ENCODE data around the gene RASL11A. TPM values are rescaled to one million over a fixed set of nuclear protein-coding genes. Genes with fewer than 3 reads are reported as not detected.

RASL11A gene
- total RNA-seq, 1 donor from 2014 or later, result 74.9 TPM

DNA sequence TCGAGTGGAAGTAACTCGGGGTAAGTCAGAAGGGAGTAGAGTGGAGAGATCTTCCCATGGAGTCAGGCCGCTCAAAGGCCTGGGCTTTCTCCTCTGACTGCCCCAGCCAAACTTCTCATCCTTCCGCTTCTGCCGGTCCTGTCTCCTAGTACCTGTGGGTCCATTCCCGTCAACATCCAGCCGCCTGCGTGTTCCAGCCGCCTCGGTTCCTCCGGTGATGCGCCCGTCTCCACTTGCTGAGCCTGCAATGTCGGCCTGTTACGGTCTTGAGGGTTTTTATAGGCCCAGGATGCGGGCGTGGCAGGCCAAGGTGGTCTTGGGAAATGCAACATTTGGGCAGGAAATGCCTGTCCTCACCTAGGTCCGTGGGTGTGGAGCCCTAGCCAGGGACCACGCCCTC, 38.3 kb downstream of the RASL11A start:
- Histone ChIP-seq H3K36me3 (no peaks in the 10 kb centered on the region), H3K27me3 (no peaks in the 10 kb centered on the region), H3K4me1 (no peaks in the 10 kb centered on the region), H3K27ac (no peak overlapping the region), H3K9me3 (no peaks in the 10 kb centered on the region), H3K4me3 (no peak overlapping the region)
- TF ChIP-seq POLR2A (IDR thresholded peaks at IDR 0.05) (no peak), POLR2AphosphoS5 (IDR thresholded peaks at IDR 0.05; ENCODE audit: insufficient read depth in 1 of 2, low read depth in 1 of 2) (no peak)
- TF ChIP-seq, protein P1, sequence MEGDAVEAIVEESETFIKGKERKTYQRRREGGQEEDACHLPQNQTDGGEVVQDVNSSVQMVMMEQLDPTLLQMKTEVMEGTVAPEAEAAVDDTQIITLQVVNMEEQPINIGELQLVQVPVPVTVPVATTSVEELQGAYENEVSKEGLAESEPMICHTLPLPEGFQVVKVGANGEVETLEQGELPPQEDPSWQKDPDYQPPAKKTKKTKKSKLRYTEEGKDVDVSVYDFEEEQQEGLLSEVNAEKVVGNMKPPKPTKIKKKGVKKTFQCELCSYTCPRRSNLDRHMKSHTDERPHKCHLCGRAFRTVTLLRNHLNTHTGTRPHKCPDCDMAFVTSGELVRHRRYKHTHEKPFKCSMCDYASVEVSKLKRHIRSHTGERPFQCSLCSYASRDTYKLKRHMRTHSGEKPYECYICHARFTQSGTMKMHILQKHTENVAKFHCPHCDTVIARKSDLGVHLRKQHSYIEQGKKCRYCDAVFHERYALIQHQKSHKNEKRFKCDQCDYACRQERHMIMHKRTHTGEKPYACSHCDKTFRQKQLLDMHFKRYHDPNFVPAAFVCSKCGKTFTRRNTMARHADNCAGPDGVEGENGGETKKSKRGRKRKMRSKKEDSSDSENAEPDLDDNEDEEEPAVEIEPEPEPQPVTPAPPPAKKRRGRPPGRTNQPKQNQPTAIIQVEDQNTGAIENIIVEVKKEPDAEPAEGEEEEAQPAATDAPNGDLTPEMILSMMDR (IDR thresholded peaks at IDR 0.05), result no peak
- no peak for DNase-seq (ENCODE audit: extremely low spot score in 2 of 2)
- intact Hi-C loops (cut with DNase I), result no loop called here

DNA sequence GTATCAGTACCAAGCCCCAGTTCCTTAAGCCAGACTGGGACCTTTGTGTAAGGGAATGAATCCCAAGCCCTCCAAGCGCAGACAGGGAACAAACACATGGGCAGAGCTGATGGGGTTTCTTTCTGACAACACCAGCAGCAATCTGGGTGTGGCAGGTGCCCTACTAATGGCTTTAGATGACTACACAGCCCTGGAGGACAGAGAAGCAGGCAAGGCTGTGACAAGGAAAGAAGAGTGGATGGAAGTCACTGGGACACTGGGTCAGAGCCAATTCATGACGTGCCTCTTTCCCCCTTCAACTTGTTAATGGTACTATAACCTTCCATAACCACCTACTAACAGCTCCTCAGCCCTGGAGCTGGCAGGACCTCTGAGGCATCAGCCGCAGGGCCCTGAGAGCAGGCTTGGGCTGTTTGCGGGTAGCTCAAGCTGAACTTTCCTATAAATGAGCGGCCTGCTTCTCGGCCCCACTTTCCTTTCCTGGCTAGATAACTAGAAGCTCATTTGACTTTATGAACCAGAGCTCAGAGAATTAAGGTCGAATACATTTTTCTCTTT, 38.9 kb downstream of the RASL11A start:
- Histone ChIP-seq H3K36me3 (no peaks in the 10 kb centered on the region), H3K27ac (no peak overlapping the region), H3K4me3 (no peak overlapping the region), H3K9me3 (no peaks in the 10 kb centered on the region), H3K27me3 (no peaks in the 10 kb centered on the region), H3K4me1 (no peaks in the 10 kb centered on the region)
- DNase-seq (ENCODE audit: extremely low spot score in 2 of 2), result no peak
- intact Hi-C loops (cut with DNase I), result no loop called here
- TF ChIP-seq POLR2A (IDR thresholded peaks at IDR 0.05) (no peak), POLR2AphosphoS5 (IDR thresholded peaks at IDR 0.05; ENCODE audit: insufficient read depth in 1 of 2, low read depth in 1 of 2) (no peak)
- TF ChIP-seq, protein P1 (IDR thresholded peaks at IDR 0.05), result no peak

DNA sequence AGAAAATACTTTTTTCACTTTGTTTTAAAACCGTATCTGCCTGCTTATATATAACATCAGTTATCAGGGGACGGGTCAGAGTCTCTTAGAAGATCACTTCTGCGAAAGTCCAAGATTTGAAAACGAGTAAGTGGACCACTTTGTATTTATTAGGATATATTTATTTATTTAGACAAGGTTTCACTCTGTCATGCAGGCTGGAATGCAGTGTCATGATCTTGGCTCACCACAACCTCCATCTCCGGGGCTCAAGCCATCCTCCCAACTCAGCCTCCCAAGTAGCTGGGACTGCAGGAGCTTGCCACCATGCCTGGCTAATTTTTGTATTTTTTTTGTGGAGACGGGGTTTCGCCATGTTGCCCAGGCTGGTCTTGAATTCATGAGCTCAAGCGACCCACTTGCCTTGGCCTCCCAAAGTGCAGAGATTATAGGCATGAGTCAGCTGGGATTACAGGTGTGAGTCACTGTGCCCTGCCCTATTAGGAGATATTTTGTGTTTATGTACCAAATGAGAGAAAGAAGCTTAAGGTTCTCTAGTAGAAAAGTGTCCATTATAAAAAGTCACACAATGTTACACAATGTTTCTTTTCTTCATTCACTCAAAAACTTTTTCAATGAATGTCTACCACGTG, 39.5 kb downstream of the RASL11A start:
- TF ChIP-seq POLR2AphosphoS5 (IDR thresholded peaks at IDR 0.05; ENCODE audit: insufficient read depth in 1 of 2, low read depth in 1 of 2) (no peak), POLR2A (IDR thresholded peaks at IDR 0.05) (no peak)
- TF ChIP-seq, protein P1 (IDR thresholded peaks at IDR 0.05), result no peak
- intact Hi-C loops (cut with DNase I), result no loop called here
- Histone ChIP-seq H3K36me3 (no peaks in the 10 kb centered on the region), H3K9me3 (no peaks in the 10 kb centered on the region), H3K27ac (no peak overlapping the region), H3K4me1 (no peaks in the 10 kb centered on the region), H3K4me3 (no peak overlapping the region), H3K27me3 (no peaks in the 10 kb centered on the region)
- DNase-seq (ENCODE audit: extremely low spot score in 2 of 2), result no peak

DNA sequence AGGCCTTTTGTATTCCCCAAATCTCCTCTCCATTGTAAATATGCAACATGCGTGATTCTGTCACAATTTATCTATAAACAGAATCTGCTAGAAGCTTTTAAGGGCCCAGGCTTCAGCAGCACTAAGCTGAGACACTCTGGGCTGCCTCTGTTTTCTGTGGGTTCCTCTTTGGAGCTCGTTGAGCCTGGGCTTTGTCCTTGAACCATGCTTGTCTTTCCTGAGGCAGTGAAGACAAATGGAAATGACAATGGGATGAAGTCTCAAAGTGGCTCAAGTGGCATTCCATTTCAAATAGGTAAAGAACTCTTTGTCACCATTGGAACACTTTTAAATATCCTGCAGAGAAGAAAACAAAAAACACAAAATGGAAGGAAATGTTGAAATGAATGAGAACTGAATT, 40.3 kb downstream of the RASL11A start:
- Histone ChIP-seq H3K27ac (no peak overlapping the region), H3K9me3 (no peaks in the 10 kb centered on the region), H3K4me3 (no peak overlapping the region), H3K36me3 (no peaks in the 10 kb centered on the region), H3K4me1 (no peaks in the 10 kb centered on the region), H3K27me3 (no peaks in the 10 kb centered on the region)
- no peak for DNase-seq (ENCODE audit: extremely low spot score in 2 of 2)
- TF ChIP-seq, protein P1 (IDR thresholded peaks at IDR 0.05), result no peak
- intact Hi-C loops (cut with DNase I), result no loop called here

DNA sequence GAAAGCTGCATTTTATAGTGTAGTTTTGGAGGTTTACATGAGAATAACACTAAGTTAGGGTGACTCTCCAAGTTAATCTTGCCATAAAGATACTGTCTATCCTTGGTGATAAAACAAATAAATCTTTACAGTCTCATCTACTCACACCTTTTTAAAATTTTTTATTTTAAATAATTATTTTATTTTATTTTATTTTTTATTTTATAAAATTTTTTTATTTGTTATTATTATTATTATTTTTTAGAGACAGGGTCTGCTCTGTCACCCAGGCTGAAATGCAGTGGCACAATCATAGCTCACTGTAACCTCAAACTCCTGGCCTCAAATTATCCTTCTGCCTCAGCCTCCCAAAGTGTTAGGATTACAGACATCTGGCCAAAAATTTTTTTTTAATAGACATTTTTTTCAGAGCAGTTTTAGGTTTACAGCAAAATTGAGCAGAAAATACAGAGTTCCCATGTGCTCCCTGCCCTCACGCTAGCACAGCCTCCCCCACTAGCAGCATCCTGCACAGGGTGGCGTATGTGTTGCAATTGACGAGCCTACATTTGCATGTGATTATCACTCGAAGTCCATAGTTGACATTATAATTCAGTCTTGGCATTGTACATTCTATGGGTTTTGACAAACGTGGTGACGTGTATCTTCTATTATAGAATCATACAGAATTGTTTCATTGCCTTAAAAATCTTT, 41.0 kb downstream of the RASL11A start:
- Histone ChIP-seq H3K4me3 (no peak overlapping the region), H3K36me3 (no peaks in the 10 kb centered on the region), H3K27me3 (no peaks in the 10 kb centered on the region), H3K9me3 (no peaks in the 10 kb centered on the region), H3K27ac (no peak overlapping the region), H3K4me1 (no peaks in the 10 kb centered on the region)
- intact Hi-C loops (cut with DNase I), result no loop called here
- no peak for DNase-seq (ENCODE audit: extremely low spot score in 2 of 2)
- TF ChIP-seq POLR2AphosphoS5 (IDR thresholded peaks at IDR 0.05; ENCODE audit: insufficient read depth in 1 of 2, low read depth in 1 of 2) (no peak), POLR2A (IDR thresholded peaks at IDR 0.05) (no peak)
- TF ChIP-seq, protein P1 (IDR thresholded peaks at IDR 0.05), result no peak

All from vagina (tissue), 2 donors.